DMS53 (cell line): ENCODE measurements around the gene PPP1R12B.
A peak's percentile ranks its signal among the peaks of the same experiment; 100 is the strongest.
"Not testable (repeated sequence)": the region's sequence is repeated elsewhere in the genome, so short reads cannot be mapped to it uniquely, and the experiment has no call there.

ENCODE experiments used
- DNase-seq: peaks from one replicate; lab custom pipeline; 2025; lab: John Stamatoyannopoulos, UW

The PPP1R12B gene

DNA sequence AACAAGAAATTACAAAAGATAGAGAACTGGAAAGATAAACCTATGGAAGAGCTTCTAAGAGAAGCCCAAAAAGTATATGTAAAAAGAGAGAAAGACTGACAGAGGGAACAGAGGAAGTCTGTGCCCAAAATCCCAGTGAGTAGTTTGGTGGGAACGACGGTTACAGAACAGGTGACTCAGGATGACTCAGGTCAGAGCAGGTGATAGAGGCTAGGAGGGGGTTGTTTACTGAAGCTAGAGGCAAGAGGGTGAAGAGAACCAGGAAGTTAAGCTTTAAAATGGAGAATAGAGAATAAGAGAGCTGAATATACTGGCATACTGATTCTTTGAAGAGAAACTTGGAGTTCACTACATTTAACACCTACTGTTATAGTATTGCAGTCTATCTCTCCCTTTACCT is 134.9 kb downstream of the PPP1R12B start:
- DNase-seq, result peak; percentile 95

DNA sequence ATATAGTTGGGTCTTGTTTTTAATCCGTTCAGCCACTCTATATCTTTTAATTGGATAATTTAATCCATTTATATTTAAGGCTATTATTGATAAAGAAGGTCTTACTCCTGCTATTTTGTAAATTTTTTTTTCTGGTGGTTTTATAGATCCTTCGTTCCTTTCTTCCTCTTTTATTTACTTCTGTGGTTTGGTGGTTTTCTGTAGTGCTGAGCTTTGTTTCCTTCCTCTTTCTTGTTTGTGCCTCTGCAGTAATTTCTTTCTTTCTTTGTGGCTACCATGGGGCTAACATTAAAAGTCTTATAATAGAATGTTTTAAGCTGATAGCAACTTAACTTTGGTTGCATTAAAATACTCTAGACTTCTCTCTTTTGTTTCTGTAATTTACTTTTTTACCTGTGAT is 135.5 kb downstream of the PPP1R12B start:
- peak; percentile 45 for DNase-seq

DNA sequence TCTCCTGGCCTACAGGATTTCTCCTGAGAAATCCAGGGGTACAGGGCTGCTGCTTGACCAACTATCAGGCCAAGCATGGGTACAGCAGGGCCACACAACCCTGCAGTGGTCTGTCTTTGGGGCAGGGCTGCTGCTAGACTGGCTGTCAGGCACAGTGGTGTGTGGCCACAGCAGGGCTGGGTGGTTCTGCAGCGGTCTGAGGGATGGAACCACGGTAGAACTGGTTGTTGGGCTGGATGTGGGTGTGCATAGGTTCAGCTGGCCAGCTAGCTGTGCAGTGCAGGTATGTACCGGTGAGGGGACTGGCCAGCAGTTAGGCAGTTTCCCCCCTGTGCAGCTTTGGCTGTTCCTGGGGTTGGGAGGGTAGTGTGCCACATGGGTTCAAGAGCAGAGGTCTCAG is 136.3 kb downstream of the PPP1R12B start:
- DNase-seq, result not testable (repeated sequence)

DNA sequence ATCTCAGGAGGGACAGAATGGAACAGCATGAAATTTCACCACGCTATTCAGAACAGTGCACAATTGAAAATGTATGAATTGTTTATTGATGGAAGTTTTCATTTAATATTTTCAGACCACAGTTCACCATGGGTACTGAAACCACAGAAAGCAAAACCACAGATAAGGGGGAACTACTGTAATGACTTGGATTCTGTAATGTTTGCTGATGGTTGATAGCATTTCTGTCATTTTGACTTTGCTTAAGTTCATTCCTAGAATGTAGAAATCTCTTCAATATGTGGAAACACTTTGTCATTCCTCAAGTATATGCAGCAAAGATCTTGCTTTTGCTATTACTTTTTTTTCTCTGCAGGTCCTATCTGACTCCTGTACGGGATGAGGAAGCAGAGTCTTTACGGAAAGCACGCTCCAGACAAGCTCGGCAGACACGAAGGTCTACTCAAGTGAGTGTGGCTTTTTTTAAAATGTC is 139.7 kb downstream of the PPP1R12B start:
- not testable (repeated sequence) for DNase-seq

DNA sequence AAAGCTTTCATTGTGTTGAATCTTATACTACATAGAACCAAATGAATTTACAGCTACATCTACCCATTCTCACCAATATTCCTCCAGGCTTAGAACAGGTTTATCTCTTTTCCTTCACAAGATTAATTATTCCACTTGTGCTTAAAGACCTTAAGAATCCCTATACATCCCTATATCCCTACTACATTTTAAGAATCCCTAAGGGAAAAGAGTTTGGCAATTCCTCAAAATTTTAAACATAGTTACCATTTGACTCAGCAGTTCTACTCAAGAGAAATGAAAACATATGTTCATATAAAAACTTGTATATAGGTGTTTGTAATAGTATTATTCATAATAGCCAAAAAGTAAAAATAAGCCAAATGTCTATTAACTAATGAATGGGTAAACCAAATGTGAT is 140.6 kb downstream of the PPP1R12B start:
- DNase-seq, result not testable (repeated sequence)

DNA sequence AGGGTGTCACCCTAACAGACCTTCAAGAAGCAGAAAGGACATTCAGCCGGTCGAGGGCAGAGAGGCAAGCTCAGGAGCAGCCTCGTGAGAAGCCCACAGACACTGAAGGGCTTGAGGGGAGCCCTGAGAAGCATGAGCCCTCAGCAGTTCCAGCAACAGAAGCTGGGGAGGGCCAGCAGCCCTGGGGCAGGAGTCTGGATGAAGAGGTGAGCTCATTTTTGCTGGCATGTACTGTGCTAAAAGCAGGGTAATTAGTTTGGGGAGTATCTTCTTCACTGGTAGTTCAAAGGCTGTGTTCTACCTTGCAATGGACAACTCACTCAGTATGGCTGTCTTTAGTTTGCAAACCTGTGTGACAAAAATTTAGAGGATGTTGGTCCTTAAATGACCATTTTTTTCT is 144.6 kb downstream of the PPP1R12B start:
- not testable (repeated sequence) for DNase-seq

DNA sequence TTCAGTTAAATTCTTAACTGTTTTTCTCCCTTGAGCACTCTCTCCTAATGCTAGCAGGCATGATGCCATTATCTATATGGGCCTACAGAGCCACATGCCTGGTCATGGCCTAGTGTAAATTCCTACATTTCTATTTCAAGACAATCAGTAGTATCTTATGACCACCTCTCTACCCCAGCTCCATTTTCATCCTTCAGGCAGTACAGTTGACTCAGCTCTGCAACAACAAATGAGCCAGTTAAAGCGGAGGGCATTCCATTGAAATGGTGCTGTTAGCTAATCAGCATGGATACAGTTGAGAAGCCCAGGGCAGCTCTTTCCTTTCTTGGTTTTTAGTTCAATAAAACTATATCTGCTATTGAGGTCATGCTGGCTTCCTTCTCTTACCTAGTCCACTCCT is 150.0 kb downstream of the PPP1R12B start:
- DNase-seq, result no peak

DNA sequence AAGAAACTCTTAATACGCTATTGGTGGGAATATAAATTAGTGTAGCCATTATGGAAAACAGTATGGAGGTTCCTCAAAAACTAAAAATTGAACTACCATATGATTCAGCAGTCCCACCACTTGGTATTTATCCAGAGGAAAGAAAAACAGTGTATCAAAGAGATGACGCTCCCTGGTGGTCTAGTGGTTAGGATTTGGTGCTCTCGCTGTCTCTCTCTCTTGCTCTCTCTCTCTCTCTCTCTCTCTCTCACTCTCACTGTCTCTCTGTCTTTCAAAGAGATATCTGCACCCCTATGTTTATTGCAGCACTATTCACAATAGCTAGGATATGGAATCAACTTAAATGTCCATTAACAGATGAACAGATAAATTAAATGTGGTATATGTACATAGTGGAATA is 151.5 kb downstream of the PPP1R12B start:
- DNase-seq, result not testable (repeated sequence)

DNA sequence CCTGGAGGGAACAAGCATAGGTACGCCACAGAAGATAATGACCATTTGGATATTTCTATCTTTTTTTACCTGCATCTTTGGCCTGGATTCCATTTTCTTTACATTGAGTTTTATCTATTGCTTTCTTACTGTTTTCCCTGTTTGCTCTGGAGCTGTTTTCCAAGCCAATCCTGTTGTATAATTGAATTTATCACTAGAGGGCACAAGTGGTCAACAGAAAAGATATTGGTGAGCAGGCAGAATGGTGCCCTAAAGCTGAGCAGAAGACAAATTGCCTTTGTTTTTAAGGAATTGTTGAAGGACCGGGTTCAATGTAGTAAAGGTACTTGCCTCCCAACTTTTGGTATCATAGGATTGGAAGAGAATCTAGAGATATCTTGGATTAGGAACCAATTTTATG is 152.8 kb downstream of the PPP1R12B start:
- peak; percentile 66 for DNase-seq

DNA sequence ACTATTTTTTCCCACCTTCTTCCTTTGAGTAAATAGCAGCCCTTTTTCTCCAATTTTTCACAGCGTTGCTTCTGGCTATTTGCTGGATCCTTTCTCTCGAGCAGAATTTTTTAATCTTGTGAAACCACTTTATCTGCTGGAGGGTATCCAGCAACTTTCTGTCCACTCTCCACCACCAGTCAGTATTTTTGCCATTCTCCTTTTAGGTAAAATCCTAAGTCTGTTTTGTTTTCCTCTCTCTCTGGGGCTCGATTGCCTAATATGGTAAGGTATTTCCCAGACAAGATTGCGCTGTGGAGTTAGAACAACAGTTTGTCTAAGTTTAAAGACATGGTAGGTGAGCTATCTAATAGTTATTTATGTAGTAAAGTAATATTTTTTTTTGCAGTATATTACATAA is 156.9 kb downstream of the PPP1R12B start:
- DNase-seq, result no peak

DNA sequence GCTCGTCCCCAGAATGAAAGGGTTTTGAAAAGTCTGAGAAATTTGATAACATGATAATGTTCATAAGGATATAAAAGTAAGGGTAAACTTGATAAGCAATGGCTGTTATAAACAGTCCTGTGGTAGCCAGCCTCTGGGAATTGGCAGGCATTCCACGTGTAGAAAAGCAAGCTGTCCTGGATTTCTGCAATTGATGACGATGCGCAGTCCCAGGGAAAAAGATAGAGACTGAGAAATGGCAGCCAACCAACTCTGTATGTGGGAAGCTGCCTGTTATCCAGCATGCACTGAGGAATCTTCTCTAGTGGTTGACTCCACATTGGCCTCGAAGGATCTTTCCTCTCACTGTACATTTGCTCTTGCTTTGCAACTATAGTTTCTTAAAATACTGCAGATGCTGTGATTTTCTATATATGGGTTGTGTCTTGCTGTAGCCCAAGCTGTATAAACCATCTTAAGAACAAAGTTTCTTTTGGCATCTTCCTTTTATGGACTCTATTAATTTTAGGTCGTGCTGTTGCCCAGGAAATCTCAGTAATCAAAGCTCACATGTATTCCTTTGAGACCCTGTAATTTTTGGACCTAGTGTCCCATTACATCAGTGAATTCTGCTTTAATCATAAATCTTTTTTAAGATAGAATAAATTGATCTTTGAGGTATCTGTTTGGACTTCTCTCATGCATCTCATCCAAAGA is 157.5 kb downstream of the PPP1R12B start:
- DNase-seq, result not testable (repeated sequence)

DNA sequence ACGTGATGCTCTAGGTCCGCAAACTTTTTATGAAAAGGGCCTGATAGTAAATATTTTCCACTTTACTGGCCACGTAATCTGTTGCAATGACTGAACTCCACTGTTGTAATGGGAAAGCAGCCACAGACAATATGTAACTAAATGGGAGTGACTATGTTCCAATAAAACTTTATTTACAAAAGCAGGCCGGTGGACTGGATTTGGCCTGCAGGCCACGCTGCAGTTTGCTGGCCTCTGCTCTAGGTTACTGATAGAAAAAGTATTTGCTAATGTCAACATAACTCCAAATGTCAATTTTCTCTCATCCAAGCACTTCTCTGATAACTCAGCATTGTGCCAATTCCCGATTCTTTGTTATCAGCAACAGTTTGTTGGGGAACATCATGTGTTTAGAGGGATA is 160.4 kb downstream of the PPP1R12B start:
- DNase-seq, result not testable (repeated sequence)

DNA sequence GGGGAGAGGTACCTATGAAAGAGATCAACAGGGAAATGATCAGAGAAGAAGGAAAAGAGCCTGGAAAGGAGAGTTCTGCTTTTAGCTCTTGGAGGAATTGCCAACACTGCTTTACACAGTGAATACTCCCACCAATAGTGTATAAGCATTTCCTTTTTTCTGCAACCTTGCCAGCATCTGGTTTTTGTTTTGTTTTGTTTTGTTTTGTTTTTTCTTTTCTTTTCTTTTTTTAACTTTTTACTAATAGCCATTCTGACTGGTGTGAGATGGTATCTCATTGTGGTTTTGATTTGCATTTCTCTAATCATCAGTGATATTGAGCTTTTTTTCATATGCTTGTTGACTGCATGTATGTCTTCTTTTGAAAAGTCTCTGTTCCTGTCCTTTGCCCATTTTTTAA is 165.4 kb downstream of the PPP1R12B start:
- DNase-seq, result not testable (repeated sequence)

DNA sequence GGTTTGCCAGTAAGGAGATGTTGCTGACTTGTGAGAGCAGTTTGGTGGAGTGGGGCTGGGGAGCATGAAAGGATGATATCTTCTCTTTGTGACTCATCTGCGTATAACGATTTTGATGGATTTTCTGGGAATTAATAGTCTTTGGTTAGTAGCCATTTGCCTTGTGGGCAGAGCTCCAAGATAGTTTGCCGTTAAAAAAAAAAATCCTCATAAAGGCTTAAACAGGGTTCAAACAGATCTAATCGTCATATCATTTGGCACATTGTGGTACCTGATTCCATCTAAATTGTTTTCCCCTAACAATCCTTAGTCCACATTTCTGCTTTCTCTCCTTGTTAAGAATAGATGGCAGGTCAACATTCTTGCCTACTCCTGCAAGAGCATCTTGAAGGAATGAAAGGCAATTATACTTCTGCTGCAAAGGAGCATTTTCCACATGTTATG is 168.0 kb downstream of the PPP1R12B start:
- DNase-seq, result no peak

DNA sequence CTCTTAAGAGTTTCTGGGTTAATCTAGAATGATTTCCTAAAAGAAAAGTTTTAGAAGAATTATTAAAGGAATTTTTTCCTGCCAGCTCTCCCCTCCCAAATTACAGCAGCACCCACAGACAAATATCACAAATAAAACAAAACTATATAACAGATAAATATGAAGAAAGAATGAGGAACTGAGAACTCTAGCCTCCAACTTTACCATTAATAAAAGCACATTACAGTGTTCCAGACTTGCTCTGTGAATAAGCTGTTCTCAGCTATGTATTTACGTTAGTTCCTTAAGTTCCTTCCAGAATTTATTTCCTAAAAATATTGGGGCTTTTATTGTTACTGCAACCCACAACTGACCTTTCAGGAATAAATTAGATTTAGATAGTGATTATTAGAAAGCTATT is 168.6 kb downstream of the PPP1R12B start:
- DNase-seq, result not testable (repeated sequence)

DNA sequence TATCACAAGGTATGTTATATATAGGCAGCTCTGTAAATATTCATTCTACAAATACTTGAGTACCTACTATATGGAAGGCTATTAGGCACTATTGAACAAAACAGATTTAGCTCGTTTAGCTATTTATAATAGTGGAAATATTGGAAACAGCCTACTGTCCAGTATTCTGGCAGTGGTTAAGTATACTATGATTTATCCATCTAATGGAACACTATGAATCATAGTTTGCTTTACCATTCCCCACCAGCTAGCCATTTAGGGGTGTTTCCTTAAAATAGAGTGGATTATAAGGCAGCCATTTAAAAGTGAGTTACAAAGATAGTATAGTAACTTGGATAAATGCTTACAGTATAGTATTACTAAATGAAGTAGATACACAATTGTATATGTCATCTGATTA is 169.7 kb downstream of the PPP1R12B start:
- DNase-seq, result not testable (repeated sequence)

DNA sequence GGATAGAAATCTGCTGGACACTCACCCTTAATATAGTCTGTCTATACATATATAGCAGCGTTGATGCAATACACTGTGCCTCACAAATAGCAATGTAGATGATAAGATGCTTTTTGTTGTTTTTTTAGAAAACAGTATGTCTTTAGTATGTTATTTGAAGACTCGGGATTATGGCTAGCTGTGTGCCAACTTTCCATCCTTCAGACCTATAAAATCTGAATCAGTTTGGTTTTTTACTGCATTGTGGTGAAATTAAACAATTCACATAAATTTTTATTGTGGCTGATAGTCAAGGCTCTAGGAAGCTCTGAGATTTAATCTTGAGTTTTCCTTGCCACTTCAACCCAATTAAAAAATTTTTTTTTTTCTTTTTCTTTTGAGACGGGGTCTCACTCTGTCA is 170.4 kb downstream of the PPP1R12B start:
- not testable (repeated sequence) for DNase-seq

DNA sequence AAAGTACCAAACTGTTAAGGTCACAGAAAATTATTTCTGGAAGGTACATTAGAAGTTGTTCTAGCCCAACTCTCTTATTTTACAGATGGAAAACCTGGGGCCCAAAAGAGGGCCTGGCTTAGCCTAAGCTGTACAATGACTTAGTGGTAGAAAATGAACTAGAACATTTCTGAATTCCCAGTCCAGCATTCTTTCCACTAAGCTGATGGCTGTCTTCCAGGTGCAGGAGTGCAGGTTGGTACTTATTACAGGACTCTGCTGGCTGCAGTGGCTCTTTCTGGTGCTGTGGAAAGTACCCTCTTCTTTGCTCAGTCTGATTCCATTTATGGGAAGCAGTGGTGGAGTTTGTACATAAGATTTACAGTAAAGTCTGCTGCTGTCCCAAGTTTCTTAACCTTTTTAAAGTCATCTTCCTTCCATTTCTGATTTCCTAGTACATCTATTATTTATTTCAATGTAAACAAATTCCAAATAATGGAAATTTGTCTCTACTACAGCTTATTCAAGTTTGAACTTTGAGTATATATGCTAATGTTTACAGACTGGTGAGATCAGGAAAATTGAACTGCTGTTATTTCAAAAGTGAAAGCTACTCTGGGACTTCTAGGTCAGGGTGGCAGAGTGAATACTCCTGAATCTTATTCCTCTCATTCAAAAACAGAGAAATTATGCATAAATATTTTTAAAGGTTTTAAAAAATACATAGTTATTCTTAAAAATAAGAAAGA is 171.8 kb downstream of the PPP1R12B start:
- DNase-seq, result peak; percentile 11

DNA sequence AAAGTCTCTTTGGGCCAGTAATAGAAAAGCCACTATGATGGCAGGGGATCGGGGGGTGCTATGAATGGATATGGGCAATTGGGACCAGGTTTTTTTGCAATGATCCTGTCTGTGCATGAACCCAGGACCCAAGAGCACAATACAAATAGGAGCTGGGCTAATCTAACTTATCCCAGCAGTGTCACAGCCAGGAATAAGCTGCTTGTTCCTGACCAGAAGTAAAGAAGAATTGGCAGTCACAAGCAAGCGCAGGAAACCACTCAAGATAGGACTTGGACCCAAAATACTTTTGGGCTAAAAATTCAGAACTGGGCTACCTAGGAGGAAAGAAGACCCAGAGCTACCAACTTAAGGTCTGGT is 172.3 kb downstream of the PPP1R12B start:
- DNase-seq, result not testable (repeated sequence)

DNA sequence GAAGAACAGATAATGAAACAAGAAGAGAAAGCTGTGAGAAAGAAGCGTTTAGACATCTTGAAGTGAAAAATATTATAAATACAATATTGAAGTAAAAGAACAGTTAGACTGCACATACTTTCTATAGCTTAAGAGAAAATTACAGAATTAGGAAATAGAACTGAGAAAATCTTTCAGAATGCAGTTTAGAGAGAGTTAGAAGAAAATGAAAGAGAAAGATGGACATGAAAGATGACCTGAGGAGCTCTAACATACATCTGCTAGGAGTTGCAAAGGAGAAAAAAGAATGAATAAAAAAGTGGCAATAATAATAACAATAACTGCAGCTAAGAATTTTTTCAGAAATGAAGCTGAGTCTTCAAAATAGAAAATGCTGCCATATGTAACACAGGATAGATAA is 173.0 kb downstream of the PPP1R12B start:
- not testable (repeated sequence) for DNase-seq

DNA sequence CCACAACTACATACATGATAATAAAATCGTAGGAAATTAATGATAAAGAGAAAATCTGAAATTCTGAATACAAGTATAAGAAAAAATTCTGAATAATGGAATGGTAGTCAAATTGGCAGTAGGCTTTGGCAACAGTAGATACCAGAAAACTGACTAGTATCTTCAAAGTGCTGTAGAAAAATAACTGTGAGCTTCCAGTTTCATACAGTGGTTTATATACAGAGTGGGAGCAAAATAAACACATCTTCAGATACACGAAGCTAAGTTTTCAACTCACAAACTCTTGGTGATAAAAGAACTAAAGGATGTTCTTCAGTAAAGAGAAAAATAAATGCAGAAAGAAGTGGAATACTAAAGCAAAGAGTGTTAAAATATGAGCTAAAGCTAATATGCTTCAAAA is 173.4 kb downstream of the PPP1R12B start:
- no peak for DNase-seq

DNA sequence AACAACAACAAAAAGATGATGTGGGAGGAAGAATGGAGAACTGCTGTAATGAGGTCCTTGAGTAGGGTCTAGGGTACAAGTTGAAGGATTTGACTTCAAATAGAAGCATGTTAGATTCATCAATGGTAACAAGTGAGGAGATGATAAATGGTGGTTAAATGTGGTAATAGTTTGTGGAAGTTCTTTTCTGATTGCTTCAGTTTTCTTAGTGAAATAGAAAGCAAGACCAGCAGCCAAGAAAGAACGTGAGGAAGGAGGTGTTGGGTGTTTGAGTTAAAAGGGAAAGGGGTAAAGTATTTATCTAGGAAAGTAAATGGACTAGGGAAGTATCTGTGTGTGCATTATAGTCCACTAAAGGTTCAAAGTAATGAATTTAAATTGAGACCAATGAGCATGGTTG is 177.6 kb downstream of the PPP1R12B start:
- DNase-seq, result not testable (repeated sequence)

DNA sequence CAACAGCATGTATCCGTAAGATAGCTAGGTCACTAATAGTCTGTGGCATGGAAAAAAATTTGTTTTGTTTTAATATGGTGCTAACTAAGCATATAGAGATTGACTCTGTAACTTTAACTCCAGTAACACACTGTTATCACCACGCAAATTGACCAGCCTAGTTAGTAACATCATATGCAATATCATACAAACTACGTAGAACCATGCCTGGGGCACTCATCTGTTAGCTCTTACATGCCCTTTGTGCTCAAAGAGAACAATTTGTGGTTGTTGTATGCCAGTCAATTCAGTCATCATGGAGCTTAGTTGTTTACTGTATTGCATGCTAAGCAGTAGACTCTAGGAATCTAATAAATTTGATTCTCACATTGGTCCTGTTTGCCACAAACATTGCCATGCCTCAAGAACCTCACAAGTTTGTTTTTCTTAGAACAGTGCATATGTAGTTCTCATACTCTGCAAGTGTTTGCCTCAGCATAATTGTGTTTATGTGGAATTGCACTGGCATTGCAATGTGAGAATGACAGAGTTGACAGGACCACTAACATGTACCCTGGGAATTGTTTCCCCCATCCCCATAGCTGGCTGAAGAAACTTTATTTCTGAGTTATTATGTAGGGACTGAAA is 179.7 kb downstream of the PPP1R12B start:
- not testable (repeated sequence) for DNase-seq
